Esophagus squamous epithelium (tissue), 5 donors: ENCODE results near the gene LLCFC1. TPM values are rescaled to one million over a fixed set of nuclear protein-coding genes. Genes with fewer than 3 reads are reported as not detected.

ENCODE experiments used
- DNase-seq: peaks from one replicate; lab custom pipeline; 2025; lab: John Stamatoyannopoulos, UW
- H3K27ac ChIP-seq, 4 donors: fragments of 200-600 bp; sonication (generic); one replicate each; pipeline ENCODE4 v1.5.1; 2016 to 2019; ENCODE audit warnings: mild to moderate bottlenecking in 1 of 4
- H3K27me3 ChIP-seq, 4 donors: fragments of 200-600 bp; sonication (generic); 1 replicate in 3 of 4; 2 replicates in 1 of 4; pipeline versions ENCODE4 v1.5.1 to v1.6.0; 2017 to 2021; ENCODE audit warnings: antibody characterized with exemption in 1 of 4
- H3K36me3 ChIP-seq, 3 donors: fragments of 200-600 bp; sonication (generic); one replicate each; pipeline ENCODE4 v1.5.1; 2016 to 2019
- H3K4me1 ChIP-seq, 3 donors: fragments of 200-600 bp; sonication (generic); one replicate each; pipeline ENCODE4 v1.5.1; 2017 to 2019
- H3K4me3 ChIP-seq, 4 donors: fragments of 200-600 bp; sonication (generic); 1 replicate in 3 of 4; 2 replicates in 1 of 4; pipeline ENCODE4 v1.5.1; 2016 to 2019; ENCODE audit warnings: mild to moderate bottlenecking in 2 of 4, moderate library complexity in 1 of 4
- H3K9me3 ChIP-seq, 3 donors: fragments of 200-600 bp; sonication (generic); one replicate each; pipeline ENCODE4 v1.5.1; 2016 to 2019
- CTCF ChIP-seq, 6 experiments: fragments of 450-650 bp in 4 of 6; fragments of 200-600 bp in 2 of 6; sonication (generic) in 2 of 6; IDR thresholded peaks; one replicate each; pipeline ENCODE4 v1.5.1; 2016 to 2019; ENCODE audit warnings: antibody characterized with exemption in 6 of 6, mild to moderate bottlenecking in 4 of 6, moderate library complexity in 4 of 6
- POLR2A ChIP-seq, 4 donors: fragments of 450-650 bp; IDR thresholded peaks; one replicate each; pipeline ENCODE4 v1.6.1; 2017; ENCODE audit warnings: antibody characterized with exemption in 4 of 4, mild to moderate bottlenecking in 4 of 4, moderate library complexity in 3 of 4
- WGBS, 2 donors: methylation state at CpG; one replicate each; pipeline ENCODE4 v1.1.5; 2018; 5-methylcytosine and 5-hydroxymethylcytosine counted together
- intact Hi-C: fragments of 100-400 bp; cut with DNase I; formaldehyde crosslinking; loops from one replicate; pipeline ENCODE4 v1.15.0; 2022
- total RNA-seq, 4 donors: library from RNA; depleted of rRNA; stranded (reverse); fragments of >200 nt; gene quantifications; one replicate each; pipeline ENCODE4 v1.1.0, GENCODE V29; 2016
- donor health status: DM: yes; HTN: yes; CAD: no.

LLCFC1 gene
- total RNA-seq, 4 donors from 2014 or later, result not detected

GRCh38 chr7:142894112-142894984 lies 44.9 kb upstream of the LLCFC1 start:
- H3K4me1 ChIP-seq, result peaks cover 0 to 22% (median 6%) of the 10 kb centered on the region in 3 donors
- H3K27ac ChIP-seq, result no peak overlapping the region
- H3K27me3 ChIP-seq, result peaks cover 0 to 16% (median 0%) of the 10 kb centered on the region in 4 donors
- 61 to 66% methylated on average over 9 to 12 of the region's 12 CpGs for WGBS, 2 donors
- no peaks in the 10 kb centered on the region for H3K36me3 ChIP-seq
- TF ChIP-seq POLR2A (IDR thresholded peaks at IDR 0.05), result no peak
- TF ChIP-seq CTCF (IDR thresholded peaks at IDR 0.05), result no peak
- intact Hi-C loops, result no loop called here
- no peak overlapping the region for H3K4me3 ChIP-seq
- no peak for DNase-seq
- no peaks in the 10 kb centered on the region for H3K9me3 ChIP-seq

- intact Hi-C loops, result no loop called here
- Histone ChIP-seq H3K36me3 (no peaks in the 10 kb centered on the region), H3K9me3 (no peaks in the 10 kb centered on the region), H3K4me1 (peaks cover 0 to 29% (median 6%) of the 10 kb centered on the region in 3 donors), H3K4me3 (no peak overlapping the region), H3K27me3 (peaks cover 0 to 16% (median 0%) of the 10 kb centered on the region in 4 donors), H3K27ac (no peak overlapping the region)
- no peak for TF ChIP-seq POLR2A (IDR thresholded peaks at IDR 0.05)
- TF ChIP-seq CTCF (IDR thresholded peaks at IDR 0.05), result no peak
- DNase-seq, result no peak
- WGBS, 2 donors, result 45 to 64% methylated on average over 4 of the region's 6 CpGs
Observed at GRCh38 chr7:142894985-142895593, 44.2 kb upstream of the LLCFC1 start.

- TF ChIP-seq POLR2A (IDR thresholded peaks at IDR 0.05) (no peak), CTCF (IDR thresholded peaks at IDR 0.05) (no peak)
- DNase-seq, result no peak
- peaks cover 0 to 38% (median 6%) of the 10 kb centered on the region in 3 donors for H3K4me1 ChIP-seq
- H3K27ac ChIP-seq, result no peak overlapping the region
- 82 to 97% methylated on average over 3 of the region's 3 CpGs for WGBS, 2 donors
- H3K9me3 ChIP-seq, result no peaks in the 10 kb centered on the region
- intact Hi-C loops, result no loop called here
- H3K36me3 ChIP-seq, result no peaks in the 10 kb centered on the region
- H3K27me3 ChIP-seq, result peaks cover 0 to 16% (median 0%) of the 10 kb centered on the region in 4 donors
- no peak overlapping the region for H3K4me3 ChIP-seq
Observed at GRCh38 chr7:142896151-142896550, 43.1 kb upstream of the LLCFC1 start.

- TF ChIP-seq CTCF (IDR thresholded peaks at IDR 0.05) (no peak), POLR2A (IDR thresholded peaks at IDR 0.05) (no peak)
- Histone ChIP-seq H3K27me3 (peaks cover 0 to 11% (median 0%) of the 10 kb centered on the region in 4 donors), H3K4me3 (no peak overlapping the region), H3K4me1 (peaks cover 0 to 45% (median 6%) of the 10 kb centered on the region in 3 donors), H3K9me3 (no peaks in the 10 kb centered on the region), H3K36me3 (no peaks in the 10 kb centered on the region), H3K27ac (no peak overlapping the region)
- no peak for DNase-seq
- WGBS, 2 donors, result 78 to 100% methylated on average over 1 to 3 of the region's 3 CpGs
- intact Hi-C loops, result no loop called here
Observed at GRCh38 chr7:142896741-142897379, 42.4 kb upstream of the LLCFC1 start.
